ENCODE measurements around the gene CRHR1. TPM values are rescaled to one million over a fixed set of nuclear protein-coding genes. Genes with fewer than 3 reads are reported as not detected.

CRHR1 gene
- polyA plus RNA-seq, 1 donor (not counting 4 experiments of a cell fraction or from before 2014, with no cell fraction given): not detected

- Histone ChIP-seq H3K4me3 (ENCODE audit: control insufficient read depth in 2 of 3, extremely low read depth in 1 of 3, insufficient read depth in 2 of 3, low read depth in 1 of 3, low read length in 3 of 3) (no peak overlapping the region), H3K27me3 (ENCODE audit: control insufficient read depth, extremely low read depth, insufficient read depth, low read length) (peaks cover 41% of the 10 kb centered on the region), H3K9me1 (ENCODE audit: control insufficient read depth, extremely low read depth, insufficient read depth, low read length) (no peaks in the 10 kb centered on the region), H3K27ac (ENCODE audit: control insufficient read depth, insufficient read depth, low read length) (no peak overlapping the region), H3K36me3 (ENCODE audit: control insufficient read depth in 2 of 2, extremely low read depth in 1 of 2, insufficient read depth in 2 of 2, low read length in 2 of 2) (no peaks in the 10 kb centered on the region), H3K4me2 (ENCODE audit: control insufficient read depth, extremely low read depth, insufficient read depth, low read depth, low read length) (no peak overlapping the region), H3K4me1 (ENCODE audit: control insufficient read depth, extremely low read depth, insufficient read depth, low read length) (no peaks in the 10 kb centered on the region), H3K9ac (ENCODE audit: control insufficient read depth, extremely low read depth, insufficient read depth, low read length) (no peak overlapping the region), H2AFZ (ENCODE audit: control insufficient read depth, low read length) (no peak overlapping the region), H3K79me2 (ENCODE audit: control insufficient read depth, insufficient read depth, low read length) (no peaks in the 10 kb centered on the region), H4K20me1 (ENCODE audit: control insufficient read depth, extremely low read depth, insufficient read depth, low read length) (no peaks in the 10 kb centered on the region), H3K9me3 (ENCODE audit: control insufficient read depth, low read depth, low read length) (no peaks in the 10 kb centered on the region)
- no peak for FAIRE-seq
- no peak for DNase-seq (ENCODE audit: low read depth, low spot score)
- dilution Hi-C loops (cut with MboI; ENCODE audit: extremely low pct_ligation_motif_present, low sequenced_read_pairs): no loop called here
- no peak for TF ChIP-seq EZH2 (IDR thresholded peaks at IDR 0.05; ENCODE audit: low read length)
These were observed 6.7 kb upstream of the CRHR1 start for GRCh38 chr17:45777388-45777787.

- FAIRE-seq (no peak), DNase-seq (ENCODE audit: low read depth, low spot score) (no peak)
- dilution Hi-C loops (cut with MboI; ENCODE audit: extremely low pct_ligation_motif_present, low sequenced_read_pairs): no loop called here
- Histone ChIP-seq H3K4me2 (ENCODE audit: control insufficient read depth, extremely low read depth, insufficient read depth, low read depth, low read length) (no peak overlapping the region), H3K79me2 (ENCODE audit: control insufficient read depth, insufficient read depth, low read length) (no peaks in the 10 kb centered on the region), H3K9me3 (ENCODE audit: control insufficient read depth, low read depth, low read length) (no peaks in the 10 kb centered on the region), H3K27ac (ENCODE audit: control insufficient read depth, insufficient read depth, low read length) (no peak overlapping the region), H4K20me1 (ENCODE audit: control insufficient read depth, extremely low read depth, insufficient read depth, low read length) (no peaks in the 10 kb centered on the region), H2AFZ (ENCODE audit: control insufficient read depth, low read length) (no peak overlapping the region), H3K9ac (ENCODE audit: control insufficient read depth, extremely low read depth, insufficient read depth, low read length) (no peak overlapping the region), H3K4me3 (ENCODE audit: control insufficient read depth in 2 of 3, extremely low read depth in 1 of 3, insufficient read depth in 2 of 3, low read depth in 1 of 3, low read length in 3 of 3) (no peak overlapping the region), H3K9me1 (ENCODE audit: control insufficient read depth, extremely low read depth, insufficient read depth, low read length) (no peaks in the 10 kb centered on the region), H3K36me3 (ENCODE audit: control insufficient read depth in 2 of 2, extremely low read depth in 1 of 2, insufficient read depth in 2 of 2, low read length in 2 of 2) (no peaks in the 10 kb centered on the region), H3K4me1 (ENCODE audit: control insufficient read depth, extremely low read depth, insufficient read depth, low read length) (peaks cover 7% of the 10 kb centered on the region), H3K27me3 (ENCODE audit: control insufficient read depth, extremely low read depth, insufficient read depth, low read length) (peaks cover 61% of the 10 kb centered on the region)
- TF ChIP-seq EZH2 (IDR thresholded peaks at IDR 0.05; ENCODE audit: low read length): no peak
- TF ChIP-seq CTCF (optimal IDR thresholded peaks at IDR 0.05 in 1 of 3, IDR thresholded peaks at IDR 0.05 in 1 of 3, conservative IDR thresholded peaks at IDR 0.05 in 1 of 3; ENCODE audit: extremely low read depth in 1 of 3, insufficient read depth in 2 of 3, low read length in 3 of 3): no peak
These were observed 3.2 kb upstream of the CRHR1 start for GRCh38 chr17:45780921-45781320.

GRCh38 chr17:45782889-45783592, 1.1 kb upstream of the CRHR1 start:
- H2AFZ ChIP-seq (ENCODE audit: control insufficient read depth, low read length): no peak overlapping the region
- H3K9me1 ChIP-seq (ENCODE audit: control insufficient read depth, extremely low read depth, insufficient read depth, low read length): no peaks in the 10 kb centered on the region
- H4K20me1 ChIP-seq (ENCODE audit: control insufficient read depth, extremely low read depth, insufficient read depth, low read length): no peaks in the 10 kb centered on the region
- no peak overlapping the region for H3K27ac ChIP-seq (ENCODE audit: control insufficient read depth, insufficient read depth, low read length)
- DNase-seq (ENCODE audit: low read depth, low spot score) (no peak), FAIRE-seq (no peak)
- peaks cover 7% of the 10 kb centered on the region for H3K4me1 ChIP-seq (ENCODE audit: control insufficient read depth, extremely low read depth, insufficient read depth, low read length)
- H3K9ac ChIP-seq (ENCODE audit: control insufficient read depth, extremely low read depth, insufficient read depth, low read length): no peak overlapping the region
- H3K4me2 ChIP-seq (ENCODE audit: control insufficient read depth, extremely low read depth, insufficient read depth, low read depth, low read length): no peak overlapping the region
- peak; percentile 18 to 40 (median 30) for TF ChIP-seq CTCF (optimal IDR thresholded peaks at IDR 0.05 in 1 of 3, IDR thresholded peaks at IDR 0.05 in 1 of 3, conservative IDR thresholded peaks at IDR 0.05 in 1 of 3; ENCODE audit: extremely low read depth in 1 of 3, insufficient read depth in 2 of 3, low read length in 3 of 3)
- TF ChIP-seq EZH2 (IDR thresholded peaks at IDR 0.05; ENCODE audit: low read length): no peak
- dilution Hi-C loops (cut with MboI; ENCODE audit: extremely low pct_ligation_motif_present, low sequenced_read_pairs): no loop called here
- no peaks in the 10 kb centered on the region for H3K36me3 ChIP-seq (ENCODE audit: control insufficient read depth in 2 of 2, extremely low read depth in 1 of 2, insufficient read depth in 2 of 2, low read length in 2 of 2)
- H3K27me3 ChIP-seq (ENCODE audit: control insufficient read depth, extremely low read depth, insufficient read depth, low read length): peaks cover 80% of the 10 kb centered on the region
- H3K9me3 ChIP-seq (ENCODE audit: control insufficient read depth, low read depth, low read length): no peaks in the 10 kb centered on the region
- peak overlapping the region in 1 of 3 experiments; percentile 23 for H3K4me3 ChIP-seq (ENCODE audit: control insufficient read depth in 2 of 3, extremely low read depth in 1 of 3, insufficient read depth in 2 of 3, low read depth in 1 of 3, low read length in 3 of 3)
- H3K79me2 ChIP-seq (ENCODE audit: control insufficient read depth, insufficient read depth, low read length): no peaks in the 10 kb centered on the region

Data from keratinocyte (primary cell).